Measurements from ENCODE around the gene AMOTL2. TPM values are rescaled to one million over a fixed set of nuclear protein-coding genes. Genes with fewer than 3 reads are reported as not detected.

AMOTL2 gene
- total and polyA plus RNA-seq, 9 of the 15 experiments (the other 6 are each of a cell fraction or from before 2014, with no cell fraction given) = 0.12 to 0.31 TPM; not detected in 7

DNA sequence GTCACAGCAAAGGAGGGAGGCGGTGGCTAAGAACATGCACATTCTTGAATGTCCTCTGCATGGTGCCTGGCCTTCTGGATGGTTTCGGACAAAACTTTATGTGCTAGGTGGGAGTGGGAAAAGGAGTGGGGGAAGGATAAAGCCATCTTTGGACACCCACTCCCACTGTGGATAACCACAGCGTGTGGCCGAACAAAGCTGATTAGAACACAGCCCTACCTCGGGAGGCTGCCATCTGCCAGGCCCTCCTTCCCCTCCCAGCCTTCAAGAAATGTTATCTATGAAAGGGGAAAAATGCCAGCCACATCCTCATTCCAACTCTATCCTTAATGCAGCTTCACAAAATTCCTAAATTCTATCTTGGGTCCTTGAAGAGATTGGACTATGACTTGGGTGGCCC, 18.8 kb downstream of the AMOTL2 start:
- no peaks in the 10 kb centered on the region for H3K4me1 ChIP-seq (replicated peaks in 1 of 2; ENCODE audit: control insufficient read depth in 2 of 2, insufficient read depth in 2 of 2, low read length in 2 of 2)
- H3K36me3 ChIP-seq (ENCODE audit: control insufficient read depth, insufficient read depth, low read length) = no peaks in the 10 kb centered on the region
- no TSS peak for BruUV-seq (replicated peaks)
- H4K20me1 ChIP-seq (replicated peaks; ENCODE audit: control insufficient read depth, insufficient read depth, low read length) = no peaks in the 10 kb centered on the region; the same call in 1 of the 2 replicates
- no peak overlapping the region for H3K27ac ChIP-seq (ENCODE audit: extremely low read depth, low read depth, low read length)
- in situ Hi-C loops (cut with MboI) = no loop called here
- 0% methylated on average over 5 of the region's 5 CpGs for WGBS (ENCODE audit: insufficient coverage, low coverage, missing lambda C conversion rate)
- H3K4me3 ChIP-seq = no peak overlapping the region
- H3K79me2 ChIP-seq (ENCODE audit: control insufficient read depth, insufficient read depth, low read length) = no peaks in the 10 kb centered on the region
- no peak overlapping the region for H2AFZ ChIP-seq (ENCODE audit: low read depth, low read length)
- CTCF ChIA-PET (ENCODE audit: low intra/inter-chr PET ratio) = no interaction called here
- no peak for ATAC-seq
- no peaks in the 10 kb centered on the region for H3K9me3 ChIP-seq (replicated peaks; ENCODE audit: control insufficient read depth, insufficient read depth, low read depth, low read length)
- peaks cover 0 to 60% of the 10 kb centered on the region in 2 experiments; a peak in 2 of 5 replicates for H3K27me3 ChIP-seq (ENCODE audit: control insufficient read depth in 2 of 2, insufficient read depth in 2 of 2, low read length in 2 of 2)
- TF ChIP-seq DIDO1 (tag; IDR thresholded peaks at IDR 0.05; ENCODE audit: low read depth) = no peak
- TF ChIP-seq ZNF354B (CRISPR knock-in tag; IDR thresholded peaks at IDR 0.05) = no peak
- no peak for TF ChIP-seq NCOA1 (IDR thresholded peaks at IDR 0.05; ENCODE audit: low read depth)
- TF ChIP-seq EGR1 (conservative IDR thresholded peaks at IDR 0.05) = no peak
- TF ChIP-seq HNRNPL (IDR thresholded peaks at IDR 0.05; ENCODE audit: low read depth, low read length) = no peak
- POLR2A ChIA-PET = no interaction called here
- no peak for DNase-seq (ENCODE audit: extremely low read depth in 1 of 4, low spot score in 3 of 4)
- H3K9me1 ChIP-seq (ENCODE audit: control insufficient read depth, insufficient read depth, low read length) = no peaks in the 10 kb centered on the region
- no peak overlapping the region for H3K9ac ChIP-seq (ENCODE audit: insufficient read depth in 1 of 2, low read depth in 2 of 2, low read length in 2 of 2)
- no peak overlapping the region for H3K4me2 ChIP-seq (ENCODE audit: insufficient read depth, low read length)
- intact Hi-C loops (cut with micrococcal nuclease) = no loop called here
- FAIRE-seq = no peak

DNA sequence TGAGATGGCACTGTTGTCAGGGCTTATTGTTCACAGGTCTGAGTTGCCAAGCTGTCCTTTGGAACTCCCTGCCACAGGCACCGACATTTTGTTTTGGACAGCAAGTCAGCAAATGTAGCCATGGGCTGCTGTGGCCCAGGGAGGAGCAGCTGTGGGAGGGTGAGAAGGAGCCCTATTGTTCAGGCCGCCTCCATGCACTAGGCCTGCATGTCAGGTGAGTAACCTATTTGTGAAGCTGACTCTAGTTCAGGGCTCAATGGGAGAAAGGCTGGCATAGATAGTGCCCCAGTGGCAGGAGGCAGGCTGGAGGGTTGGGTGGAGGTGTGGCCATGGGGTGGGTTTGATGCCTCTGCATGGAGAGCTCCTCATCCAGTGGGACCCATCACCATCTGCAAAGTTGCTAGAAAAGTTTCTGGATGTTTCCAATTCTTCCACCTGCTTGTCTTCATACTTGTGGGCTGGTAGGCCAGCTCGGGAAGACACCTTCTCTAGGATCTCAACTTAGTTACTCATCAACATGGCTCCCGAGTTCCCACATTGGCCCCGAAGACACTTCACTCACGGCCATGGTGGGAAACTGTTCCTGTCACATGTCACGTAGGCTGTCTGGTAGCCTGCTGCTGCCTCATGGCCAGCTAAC, 19.5 kb downstream of the AMOTL2 start:
- no peak overlapping the region for H3K4me2 ChIP-seq (ENCODE audit: insufficient read depth, low read length)
- no peak for ATAC-seq
- POLR2A ChIA-PET = no interaction called here
- H4K20me1 ChIP-seq (replicated peaks; ENCODE audit: control insufficient read depth, insufficient read depth, low read length) = no peaks in the 10 kb centered on the region; the same call in 1 of the 2 replicates
- no peak overlapping the region for H2AFZ ChIP-seq (ENCODE audit: low read depth, low read length)
- H3K27ac ChIP-seq (ENCODE audit: extremely low read depth, low read depth, low read length) = no peak overlapping the region
- peaks cover 0 to 53% of the 10 kb centered on the region in 2 experiments; a peak in 2 of 5 replicates for H3K27me3 ChIP-seq (ENCODE audit: control insufficient read depth in 2 of 2, insufficient read depth in 2 of 2, low read length in 2 of 2)
- no peaks in the 10 kb centered on the region for H3K79me2 ChIP-seq (ENCODE audit: control insufficient read depth, insufficient read depth, low read length)
- in situ Hi-C loops (cut with MboI) = no loop called here
- no TSS peak for BruUV-seq (replicated peaks)
- no peak for FAIRE-seq
- intact Hi-C loops (cut with micrococcal nuclease) = no loop called here
- 0% methylated on average over 7 of the region's 7 CpGs for WGBS (ENCODE audit: insufficient coverage, low coverage, missing lambda C conversion rate)
- CTCF ChIA-PET (ENCODE audit: low intra/inter-chr PET ratio) = no interaction called here
- no peak overlapping the region for H3K9ac ChIP-seq (ENCODE audit: insufficient read depth in 1 of 2, low read depth in 2 of 2, low read length in 2 of 2)
- no peaks in the 10 kb centered on the region for H3K4me1 ChIP-seq (replicated peaks in 1 of 2; ENCODE audit: control insufficient read depth in 2 of 2, insufficient read depth in 2 of 2, low read length in 2 of 2)
- no peaks in the 10 kb centered on the region for H3K9me1 ChIP-seq (ENCODE audit: control insufficient read depth, insufficient read depth, low read length)
- no peaks in the 10 kb centered on the region for H3K36me3 ChIP-seq (ENCODE audit: control insufficient read depth, insufficient read depth, low read length)
- no peak for DNase-seq (ENCODE audit: extremely low read depth in 1 of 4, low spot score in 3 of 4)
- H3K9me3 ChIP-seq (replicated peaks; ENCODE audit: control insufficient read depth, insufficient read depth, low read depth, low read length) = no peaks in the 10 kb centered on the region
- no peak overlapping the region for H3K4me3 ChIP-seq
- TF ChIP-seq BHLHE40 (IDR thresholded peaks at IDR 0.05; ENCODE audit: low read length) = no peak
- TF ChIP-seq ZNF140 (CRISPR knock-in tag; IDR thresholded peaks at IDR 0.05) = no peak
- no peak for TF ChIP-seq MCM7 (IDR thresholded peaks at IDR 0.05)
- TF ChIP-seq, protein P1, sequence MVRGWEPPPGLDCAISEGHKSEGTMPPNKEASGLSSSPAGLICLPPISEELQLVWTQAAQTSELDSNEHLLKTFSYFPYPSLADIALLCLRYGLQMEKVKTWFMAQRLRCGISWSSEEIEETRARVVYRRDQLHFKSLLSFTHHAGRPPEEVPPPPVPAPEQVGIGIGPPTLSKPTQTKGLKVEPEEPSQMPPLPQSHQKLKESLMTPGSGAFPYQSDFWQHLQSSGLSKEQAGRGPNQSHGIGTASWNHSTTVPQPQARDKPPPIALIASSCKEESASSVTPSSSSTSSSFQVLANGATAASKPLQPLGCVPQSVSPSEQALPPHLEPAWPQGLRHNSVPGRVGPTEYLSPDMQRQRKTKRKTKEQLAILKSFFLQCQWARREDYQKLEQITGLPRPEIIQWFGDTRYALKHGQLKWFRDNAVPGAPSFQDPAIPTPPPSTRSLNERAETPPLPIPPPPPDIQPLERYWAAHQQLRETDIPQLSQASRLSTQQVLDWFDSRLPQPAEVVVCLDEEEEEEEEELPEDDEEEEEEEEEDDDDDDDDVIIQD (CRISPR knock-in tag; IDR thresholded peaks at IDR 0.05) = no peak
- TF ChIP-seq ZNF766 (CRISPR knock-in tag; conservative IDR thresholded peaks at IDR 0.05) = no peak
- TF ChIP-seq NCOA4 (IDR thresholded peaks at IDR 0.05; ENCODE audit: partially characterized antibody) = no peak
- TF ChIP-seq ZNF41 (CRISPR knock-in tag; conservative IDR thresholded peaks at IDR 0.05) = no peak
- TF ChIP-seq CBFA2T2 (conservative IDR thresholded peaks at IDR 0.05) = no peak
- TF ChIP-seq ZNF274 (IDR thresholded peaks at IDR 0.05; ENCODE audit: borderline replicate concordance, low read depth, low read length) = no peak
- TF ChIP-seq, protein P2, sequence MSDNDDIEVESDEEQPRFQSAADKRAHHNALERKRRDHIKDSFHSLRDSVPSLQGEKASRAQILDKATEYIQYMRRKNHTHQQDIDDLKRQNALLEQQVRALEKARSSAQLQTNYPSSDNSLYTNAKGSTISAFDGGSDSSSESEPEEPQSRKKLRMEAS (CRISPR knock-in tag; IDR thresholded peaks at IDR 0.05) = no peak
- no peak for TF ChIP-seq CCAR2 (IDR thresholded peaks at IDR 0.05; ENCODE audit: low read depth, low read length)
- no peak for TF ChIP-seq BRD4 (IDR thresholded peaks at IDR 0.05)
- TF ChIP-seq ZNF551 (CRISPR knock-in tag; IDR thresholded peaks at IDR 0.05) = no peak

Measured in K562 (cell line).